ENCODE data around the gene SYT17.

Gene SYT17, protein sequence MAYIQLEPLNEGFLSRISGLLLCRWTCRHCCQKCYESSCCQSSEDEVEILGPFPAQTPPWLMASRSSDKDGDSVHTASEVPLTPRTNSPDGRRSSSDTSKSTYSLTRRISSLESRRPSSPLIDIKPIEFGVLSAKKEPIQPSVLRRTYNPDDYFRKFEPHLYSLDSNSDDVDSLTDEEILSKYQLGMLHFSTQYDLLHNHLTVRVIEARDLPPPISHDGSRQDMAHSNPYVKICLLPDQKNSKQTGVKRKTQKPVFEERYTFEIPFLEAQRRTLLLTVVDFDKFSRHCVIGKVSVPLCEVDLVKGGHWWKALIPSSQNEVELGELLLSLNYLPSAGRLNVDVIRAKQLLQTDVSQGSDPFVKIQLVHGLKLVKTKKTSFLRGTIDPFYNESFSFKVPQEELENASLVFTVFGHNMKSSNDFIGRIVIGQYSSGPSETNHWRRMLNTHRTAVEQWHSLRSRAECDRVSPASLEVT

GRCh38 chr16:19167710-19168370, at the start of gene SYT17:
SYT17 (plus strand) TSS chr16:19168240; CDS start chr16:19168647, 407 bp downstream.
- Histone ChIP-seq H3K4me1 (ENCODE audit: control insufficient read depth, insufficient read depth, low read length) (peaks cover 2% of the 10 kb centered on the region), H3K27me3 (ENCODE audit: control insufficient read depth, insufficient read depth, low read length) (peaks cover 12% of the 10 kb centered on the region), H3K9me3 (ENCODE audit: control insufficient read depth, insufficient read depth, low read length) (no peaks in the 10 kb centered on the region), H3K9ac (ENCODE audit: low read depth, low read length) (peak within 1 kb of the TSS; percentile 60), H3K36me3 (ENCODE audit: control insufficient read depth, insufficient read depth, low read length) (no peaks in the 10 kb centered on the region), H3K4me3 (ENCODE audit: low read depth, low read length) (peak within 1 kb of the TSS; percentile 80)

DNA sequence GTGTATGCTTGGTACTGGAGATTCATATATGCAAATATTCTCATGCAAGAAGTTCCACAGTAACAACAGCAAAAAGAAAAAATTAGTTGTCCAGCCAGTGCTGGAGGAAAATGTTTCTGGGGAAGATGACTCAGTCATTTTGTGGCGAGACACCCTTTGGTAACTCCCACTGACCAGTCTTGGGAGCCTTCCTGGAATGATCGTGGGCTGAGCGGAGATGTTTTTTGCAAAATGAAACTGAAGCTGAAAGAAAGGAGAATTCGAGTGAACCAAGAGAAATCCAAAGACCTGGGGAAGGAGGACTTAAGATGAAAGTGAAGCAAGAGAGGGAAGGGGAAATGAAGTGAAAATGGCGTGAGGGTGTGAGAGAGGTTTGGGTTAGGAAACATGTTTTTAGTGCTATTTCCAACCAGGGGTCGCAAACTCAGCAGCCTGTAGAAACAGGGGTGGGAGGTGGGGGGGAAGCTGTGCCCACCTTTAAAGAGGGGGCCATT, 49.1 kb upstream of the SYT17 start:
- Histone ChIP-seq H3K4me1 (ENCODE audit: control insufficient read depth, insufficient read depth, low read length) (peaks cover 10% of the 10 kb centered on the region), H3K36me3 (ENCODE audit: control insufficient read depth, insufficient read depth, low read length) (no peaks in the 10 kb centered on the region), H3K9ac (ENCODE audit: low read depth, low read length) (no peak overlapping the region), H3K9me3 (ENCODE audit: control insufficient read depth, insufficient read depth, low read length) (no peaks in the 10 kb centered on the region), H3K27me3 (ENCODE audit: control insufficient read depth, insufficient read depth, low read length) (peaks cover 13% of the 10 kb centered on the region), H3K4me3 (ENCODE audit: low read depth, low read length) (no peak overlapping the region)

GRCh38 chr16:19119564-19119963, 48.5 kb upstream of the SYT17 start:
- no peaks in the 10 kb centered on the region for H3K36me3 ChIP-seq (ENCODE audit: control insufficient read depth, insufficient read depth, low read length)
- H3K4me1 ChIP-seq (ENCODE audit: control insufficient read depth, insufficient read depth, low read length) = peaks cover 10% of the 10 kb centered on the region
- no peaks in the 10 kb centered on the region for H3K9me3 ChIP-seq (ENCODE audit: control insufficient read depth, insufficient read depth, low read length)
- peaks cover 13% of the 10 kb centered on the region for H3K27me3 ChIP-seq (ENCODE audit: control insufficient read depth, insufficient read depth, low read length)
- no peak overlapping the region for H3K9ac ChIP-seq (ENCODE audit: low read depth, low read length)
- no peak overlapping the region for H3K4me3 ChIP-seq (ENCODE audit: low read depth, low read length)

GRCh38 chr16:19123535-19124178, 44.4 kb upstream of the SYT17 start:
- H3K4me1 ChIP-seq (ENCODE audit: control insufficient read depth, insufficient read depth, low read length) = peaks cover under 1% of the 10 kb centered on the region
- H3K9me3 ChIP-seq (ENCODE audit: control insufficient read depth, insufficient read depth, low read length) = no peaks in the 10 kb centered on the region
- no peak overlapping the region for H3K4me3 ChIP-seq (ENCODE audit: low read depth, low read length)
- no peaks in the 10 kb centered on the region for H3K27me3 ChIP-seq (ENCODE audit: control insufficient read depth, insufficient read depth, low read length)
- H3K36me3 ChIP-seq (ENCODE audit: control insufficient read depth, insufficient read depth, low read length) = no peaks in the 10 kb centered on the region
- H3K9ac ChIP-seq (ENCODE audit: low read depth, low read length) = no peak overlapping the region

DNA sequence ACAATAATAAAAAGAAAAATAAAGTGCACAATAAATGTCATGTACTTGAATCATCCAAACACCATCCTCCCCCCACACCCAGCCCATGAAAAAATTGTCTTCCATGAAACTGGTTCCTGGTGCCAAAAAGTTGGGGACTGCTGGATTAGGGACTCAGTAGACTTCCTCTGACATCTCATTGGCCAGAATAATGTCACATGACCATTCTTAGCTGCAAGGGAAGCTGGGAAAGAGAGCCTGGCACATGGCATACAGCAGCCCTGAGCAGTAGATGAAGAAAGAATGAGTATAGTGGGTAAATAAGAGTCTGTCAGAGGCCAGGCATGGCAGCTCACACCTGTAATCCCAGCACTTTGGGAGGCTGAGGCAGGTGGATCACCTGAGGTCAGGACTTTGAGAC, 41.7 kb upstream of the SYT17 start:
- Histone ChIP-seq H3K27me3 (ENCODE audit: control insufficient read depth, insufficient read depth, low read length) (no peaks in the 10 kb centered on the region), H3K9ac (ENCODE audit: low read depth, low read length) (no peak overlapping the region), H3K4me1 (ENCODE audit: control insufficient read depth, insufficient read depth, low read length) (peaks cover 8% of the 10 kb centered on the region)

DNA sequence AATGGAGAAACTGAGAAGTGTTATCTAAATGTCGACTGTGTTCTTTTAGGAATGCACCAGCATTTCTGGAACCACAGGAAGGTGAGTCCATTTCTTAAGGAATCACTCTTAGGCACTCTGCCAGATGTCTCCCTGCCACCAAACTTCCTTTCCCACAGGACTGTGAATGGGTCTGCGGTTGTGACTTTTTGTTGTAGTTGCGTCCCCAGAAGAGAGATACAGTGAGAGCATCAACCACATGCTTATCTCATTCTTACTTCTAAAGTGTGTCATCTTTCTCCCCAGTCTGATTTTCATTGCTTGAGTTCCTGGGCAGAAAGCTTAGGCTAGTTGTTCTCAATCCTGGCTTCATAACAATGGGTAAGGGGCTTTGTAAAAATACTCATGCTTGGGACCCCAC, 40.8 kb upstream of the SYT17 start:
- Histone ChIP-seq H3K9ac (ENCODE audit: low read depth, low read length) (no peak overlapping the region), H3K9me3 (ENCODE audit: control insufficient read depth, insufficient read depth, low read length) (no peaks in the 10 kb centered on the region), H3K4me1 (ENCODE audit: control insufficient read depth, insufficient read depth, low read length) (peaks cover 8% of the 10 kb centered on the region), H3K36me3 (ENCODE audit: control insufficient read depth, insufficient read depth, low read length) (no peaks in the 10 kb centered on the region), H3K27me3 (ENCODE audit: control insufficient read depth, insufficient read depth, low read length) (no peaks in the 10 kb centered on the region), H3K4me3 (ENCODE audit: low read depth, low read length) (no peak overlapping the region)

More for the DNA sequence above, 41.7 kb upstream of the SYT17 start:
- H3K4me3 ChIP-seq (ENCODE audit: low read depth, low read length) = no peak overlapping the region
- H3K36me3 ChIP-seq (ENCODE audit: control insufficient read depth, insufficient read depth, low read length) = no peaks in the 10 kb centered on the region
- H3K9me3 ChIP-seq (ENCODE audit: control insufficient read depth, insufficient read depth, low read length) = no peaks in the 10 kb centered on the region

- Histone ChIP-seq H3K36me3 (ENCODE audit: control insufficient read depth, insufficient read depth, low read length) (no peaks in the 10 kb centered on the region), H3K4me1 (ENCODE audit: control insufficient read depth, insufficient read depth, low read length) (peaks cover 8% of the 10 kb centered on the region), H3K9me3 (ENCODE audit: control insufficient read depth, insufficient read depth, low read length) (no peaks in the 10 kb centered on the region), H3K4me3 (ENCODE audit: low read depth, low read length) (no peak overlapping the region), H3K9ac (ENCODE audit: low read depth, low read length) (no peak overlapping the region), H3K27me3 (ENCODE audit: control insufficient read depth, insufficient read depth, low read length) (no peaks in the 10 kb centered on the region)
Measured at GRCh38 chr16:19127674-19128131, 40.3 kb upstream of the SYT17 start.

GRCh38 chr16:19128454-19129200, 39.4 kb upstream of the SYT17 start:
- H3K27me3 ChIP-seq (ENCODE audit: control insufficient read depth, insufficient read depth, low read length) = no peaks in the 10 kb centered on the region
- peaks cover 8% of the 10 kb centered on the region for H3K4me1 ChIP-seq (ENCODE audit: control insufficient read depth, insufficient read depth, low read length)
- no peaks in the 10 kb centered on the region for H3K36me3 ChIP-seq (ENCODE audit: control insufficient read depth, insufficient read depth, low read length)
- no peak overlapping the region for H3K9ac ChIP-seq (ENCODE audit: low read depth, low read length)
- H3K4me3 ChIP-seq (ENCODE audit: low read depth, low read length) = no peak overlapping the region
- H3K9me3 ChIP-seq (ENCODE audit: control insufficient read depth, insufficient read depth, low read length) = no peaks in the 10 kb centered on the region

- no peaks in the 10 kb centered on the region for H3K9me3 ChIP-seq (ENCODE audit: control insufficient read depth, insufficient read depth, low read length)
- H3K36me3 ChIP-seq (ENCODE audit: control insufficient read depth, insufficient read depth, low read length) = no peaks in the 10 kb centered on the region
- H3K4me3 ChIP-seq (ENCODE audit: low read depth, low read length) = no peak overlapping the region
- no peak overlapping the region for H3K9ac ChIP-seq (ENCODE audit: low read depth, low read length)
- no peaks in the 10 kb centered on the region for H3K27me3 ChIP-seq (ENCODE audit: control insufficient read depth, insufficient read depth, low read length)
- peaks cover 8% of the 10 kb centered on the region for H3K4me1 ChIP-seq (ENCODE audit: control insufficient read depth, insufficient read depth, low read length)
Measured at GRCh38 chr16:19130385-19130784, 37.7 kb upstream of the SYT17 start.

DNA sequence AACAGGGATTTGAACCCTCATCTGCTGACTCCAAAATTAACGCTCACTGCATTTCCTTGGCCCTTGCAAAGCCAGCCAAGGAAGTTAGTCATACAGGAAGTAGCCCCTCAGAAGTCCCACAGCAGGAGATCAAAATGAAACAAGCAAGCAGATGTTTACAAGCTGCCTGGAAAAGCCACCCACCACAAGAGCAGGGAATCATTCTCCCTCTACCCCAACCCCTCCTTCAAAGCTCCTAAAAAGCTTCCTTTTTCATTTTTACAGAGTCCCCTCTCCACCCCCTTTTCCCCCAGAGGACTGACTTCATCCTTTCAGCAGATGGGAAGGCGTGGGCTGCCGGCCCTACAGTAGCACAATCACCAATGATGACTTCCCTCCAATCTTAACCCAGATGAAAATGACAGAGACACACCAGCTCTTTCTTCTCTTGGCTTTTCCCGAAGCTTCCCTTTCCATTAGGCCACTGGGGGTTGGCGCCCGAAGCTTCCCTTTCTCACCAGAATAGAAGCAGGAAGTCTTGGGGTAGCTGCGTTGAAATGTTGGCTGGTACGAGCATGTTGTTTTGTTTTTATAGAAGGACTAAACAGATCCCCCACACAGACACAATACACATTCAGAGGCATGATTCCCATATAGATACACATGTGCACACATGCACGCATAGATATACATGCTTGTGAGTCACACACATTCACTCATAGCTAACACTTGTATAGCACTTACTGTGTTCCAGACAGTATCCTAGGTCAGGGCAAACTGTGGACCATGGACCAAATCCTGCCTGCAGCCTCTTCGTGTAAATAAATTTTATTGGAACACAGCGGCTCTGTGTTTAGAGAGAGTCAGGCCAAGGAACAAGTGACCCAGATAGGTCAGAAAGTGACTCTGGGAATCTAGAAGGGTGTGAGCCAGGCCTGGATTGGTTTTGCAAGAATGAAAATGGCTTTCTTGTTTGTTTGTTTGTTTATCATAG, 36.9 kb upstream of the SYT17 start:
- Histone ChIP-seq H3K36me3 (ENCODE audit: control insufficient read depth, insufficient read depth, low read length) (no peaks in the 10 kb centered on the region), H3K27me3 (ENCODE audit: control insufficient read depth, insufficient read depth, low read length) (no peaks in the 10 kb centered on the region), H3K9me3 (ENCODE audit: control insufficient read depth, insufficient read depth, low read length) (no peaks in the 10 kb centered on the region), H3K4me1 (ENCODE audit: control insufficient read depth, insufficient read depth, low read length) (peaks cover 8% of the 10 kb centered on the region), H3K9ac (ENCODE audit: low read depth, low read length) (no peak overlapping the region), H3K4me3 (ENCODE audit: low read depth, low read length) (no peak overlapping the region)
